HL-60 (cell line): Measurements from ENCODE around the gene ZBTB8B.
"Not testable (repeated sequence)": the region's sequence is repeated elsewhere in the genome, so short reads cannot be mapped to it uniquely, and the experiment has no call there.

Experiments used
- DNase-seq, 2 experiments: peaks; one replicate each; pipeline ENCODE4 v3.0.0-alpha.2; 2010 to 2020; ENCODE audit warnings: low read depth in 1 of 2, low spot score in 1 of 2
- H3K27ac ChIP-seq: fragments of 250-450 bp; sonication (Bioruptor Pico); replicated peaks from 2 replicates; pipeline ENCODE4 v1.5.1; 2020; ENCODE audit warnings: mild to moderate bottlenecking, moderate library complexity
- H3K27me3 ChIP-seq: fragments of 250-450 bp; sonication (Bioruptor Pico); 2 replicates; pipeline ENCODE4 v1.5.1; 2021; ENCODE audit warnings: mild to moderate bottlenecking, moderate library complexity; ENCODE audit not compliant: insufficient read depth, poor library complexity, severe bottlenecking
- H3K4me3 ChIP-seq: replicated peaks from 2 replicates; pipeline ENCODE4 v1.5.1; 2011; ENCODE audit warnings: mild to moderate bottlenecking, control low read depth, low read length; ENCODE audit not compliant: insufficient read depth
- GABPA ChIP-seq: IDR thresholded peaks from 2 replicates; pipeline ENCODE4 v1.6.1; 2012; ENCODE audit warnings: low read depth
- POLR2AphosphoS5 ChIP-seq: IDR thresholded peaks from 2 replicates; pipeline ENCODE4 v1.6.1; 2012; ENCODE audit warnings: low read depth
- SPI1 ChIP-seq: IDR thresholded peaks from 2 replicates; pipeline ENCODE4 v1.6.1; 2012; ENCODE audit warnings: low read depth, mild to moderate bottlenecking, borderline replicate concordance
- TF ChIP-seq, protein P1 (sequence below): IDR thresholded peaks from one replicate; pipeline ENCODE4 v1.5.1; 2011; ENCODE audit warnings: low read length, control low read depth, inconsistent platforms; ENCODE audit not compliant: insufficient read depth
- TF ChIP-seq, protein P2 (sequence below): IDR thresholded peaks from 2 replicates; pipeline ENCODE4 v1.6.1; 2012; ENCODE audit warnings: low read depth; ENCODE audit not compliant: insufficient replicate concordance

The ZBTB8B gene

DNA sequence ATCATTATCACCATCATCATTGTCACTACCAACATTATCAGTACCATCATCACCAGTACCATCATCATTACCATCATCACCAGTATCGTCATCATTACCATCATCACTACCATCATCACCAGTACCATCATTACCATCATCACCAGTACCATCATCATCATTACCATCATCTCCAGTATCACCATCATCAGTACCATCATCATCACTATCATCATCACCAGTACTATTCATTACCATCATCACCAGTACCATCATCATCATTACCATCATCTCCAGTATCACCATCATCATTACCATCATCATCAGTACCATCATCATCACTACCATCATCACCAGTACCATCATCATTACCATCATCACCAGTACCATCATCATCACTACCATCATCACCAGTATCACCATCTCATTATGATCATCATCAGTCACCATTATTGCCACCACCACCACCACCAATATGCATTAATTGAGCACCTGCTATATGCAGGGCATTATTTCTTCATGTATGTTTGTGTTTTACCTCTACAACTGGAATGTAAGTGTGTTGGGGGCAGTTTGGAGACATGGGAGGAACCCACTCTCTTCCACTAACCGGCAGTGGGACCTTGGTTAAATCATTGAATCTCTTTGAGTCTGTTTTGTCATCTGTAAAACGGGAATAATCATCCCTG is 7.0 kb downstream of the ZBTB8B start:
- TF ChIP-seq GABPA, result no peak
- TF ChIP-seq, protein P1, sequence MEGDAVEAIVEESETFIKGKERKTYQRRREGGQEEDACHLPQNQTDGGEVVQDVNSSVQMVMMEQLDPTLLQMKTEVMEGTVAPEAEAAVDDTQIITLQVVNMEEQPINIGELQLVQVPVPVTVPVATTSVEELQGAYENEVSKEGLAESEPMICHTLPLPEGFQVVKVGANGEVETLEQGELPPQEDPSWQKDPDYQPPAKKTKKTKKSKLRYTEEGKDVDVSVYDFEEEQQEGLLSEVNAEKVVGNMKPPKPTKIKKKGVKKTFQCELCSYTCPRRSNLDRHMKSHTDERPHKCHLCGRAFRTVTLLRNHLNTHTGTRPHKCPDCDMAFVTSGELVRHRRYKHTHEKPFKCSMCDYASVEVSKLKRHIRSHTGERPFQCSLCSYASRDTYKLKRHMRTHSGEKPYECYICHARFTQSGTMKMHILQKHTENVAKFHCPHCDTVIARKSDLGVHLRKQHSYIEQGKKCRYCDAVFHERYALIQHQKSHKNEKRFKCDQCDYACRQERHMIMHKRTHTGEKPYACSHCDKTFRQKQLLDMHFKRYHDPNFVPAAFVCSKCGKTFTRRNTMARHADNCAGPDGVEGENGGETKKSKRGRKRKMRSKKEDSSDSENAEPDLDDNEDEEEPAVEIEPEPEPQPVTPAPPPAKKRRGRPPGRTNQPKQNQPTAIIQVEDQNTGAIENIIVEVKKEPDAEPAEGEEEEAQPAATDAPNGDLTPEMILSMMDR, result no peak
- TF ChIP-seq, protein P2, sequence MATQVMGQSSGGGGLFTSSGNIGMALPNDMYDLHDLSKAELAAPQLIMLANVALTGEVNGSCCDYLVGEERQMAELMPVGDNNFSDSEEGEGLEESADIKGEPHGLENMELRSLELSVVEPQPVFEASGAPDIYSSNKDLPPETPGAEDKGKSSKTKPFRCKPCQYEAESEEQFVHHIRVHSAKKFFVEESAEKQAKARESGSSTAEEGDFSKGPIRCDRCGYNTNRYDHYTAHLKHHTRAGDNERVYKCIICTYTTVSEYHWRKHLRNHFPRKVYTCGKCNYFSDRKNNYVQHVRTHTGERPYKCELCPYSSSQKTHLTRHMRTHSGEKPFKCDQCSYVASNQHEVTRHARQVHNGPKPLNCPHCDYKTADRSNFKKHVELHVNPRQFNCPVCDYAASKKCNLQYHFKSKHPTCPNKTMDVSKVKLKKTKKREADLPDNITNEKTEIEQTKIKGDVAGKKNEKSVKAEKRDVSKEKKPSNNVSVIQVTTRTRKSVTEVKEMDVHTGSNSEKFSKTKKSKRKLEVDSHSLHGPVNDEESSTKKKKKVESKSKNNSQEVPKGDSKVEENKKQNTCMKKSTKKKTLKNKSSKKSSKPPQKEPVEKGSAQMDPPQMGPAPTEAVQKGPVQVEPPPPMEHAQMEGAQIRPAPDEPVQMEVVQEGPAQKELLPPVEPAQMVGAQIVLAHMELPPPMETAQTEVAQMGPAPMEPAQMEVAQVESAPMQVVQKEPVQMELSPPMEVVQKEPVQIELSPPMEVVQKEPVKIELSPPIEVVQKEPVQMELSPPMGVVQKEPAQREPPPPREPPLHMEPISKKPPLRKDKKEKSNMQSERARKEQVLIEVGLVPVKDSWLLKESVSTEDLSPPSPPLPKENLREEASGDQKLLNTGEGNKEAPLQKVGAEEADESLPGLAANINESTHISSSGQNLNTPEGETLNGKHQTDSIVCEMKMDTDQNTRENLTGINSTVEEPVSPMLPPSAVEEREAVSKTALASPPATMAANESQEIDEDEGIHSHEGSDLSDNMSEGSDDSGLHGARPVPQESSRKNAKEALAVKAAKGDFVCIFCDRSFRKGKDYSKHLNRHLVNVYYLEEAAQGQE, result no peak
- no peak for TF ChIP-seq SPI1
- no peak for TF ChIP-seq POLR2AphosphoS5
- DNase-seq, result no peak
- H3K27me3 ChIP-seq, result peaks cover 2% of the 10 kb centered on the region
- H3K4me3 ChIP-seq, result no peak overlapping the region
- no peak overlapping the region for H3K27ac ChIP-seq

DNA sequence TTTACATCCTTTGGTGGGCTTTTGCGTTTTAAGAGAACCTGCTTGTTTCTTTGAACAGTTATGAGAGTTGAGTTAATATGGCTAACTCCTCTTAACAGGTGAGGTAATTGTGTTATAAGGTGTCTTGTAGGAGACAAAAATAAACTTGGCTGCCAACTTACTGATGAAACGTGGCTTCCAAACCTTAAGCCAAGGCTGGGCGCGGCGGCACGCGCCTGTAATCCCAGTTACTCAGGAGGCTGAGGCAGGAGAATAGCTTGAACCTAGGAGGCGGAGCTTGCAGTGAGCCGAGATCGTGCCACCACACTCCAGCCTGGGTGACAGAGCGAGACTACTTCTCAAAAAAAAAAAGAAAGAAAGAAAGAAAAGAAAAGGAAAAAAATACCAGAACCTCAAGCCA is 8.1 kb downstream of the ZBTB8B start:
- not testable (repeated sequence) for DNase-seq, H3K27me3 ChIP-seq

GRCh38 chr1:32474954-32475353 is 10.1 kb downstream of the ZBTB8B start:
- Histone ChIP-seq H3K27ac (no peak overlapping the region), H3K4me3 (no peak overlapping the region), H3K27me3 (peaks cover 4% of the 10 kb centered on the region)
- DNase-seq, result no peak
- TF ChIP-seq, protein P2, result no peak
- TF ChIP-seq, protein P1, result no peak
- TF ChIP-seq SPI1 (no peak), POLR2AphosphoS5 (no peak), GABPA (no peak)

More for the DNA sequence above, 8.1 kb downstream of the ZBTB8B start:
- H3K27ac ChIP-seq, H3K4me3 ChIP-seq: not testable (repeated sequence)

GRCh38 chr1:32480003-32480402 is 15.1 kb downstream of the ZBTB8B start:
- peaks cover 4% of the 10 kb centered on the region for H3K27me3 ChIP-seq
- H3K27ac ChIP-seq, result no peak overlapping the region
- no peak for TF ChIP-seq GABPA
- DNase-seq, result no peak
- H3K4me3 ChIP-seq, result no peak overlapping the region

DNA sequence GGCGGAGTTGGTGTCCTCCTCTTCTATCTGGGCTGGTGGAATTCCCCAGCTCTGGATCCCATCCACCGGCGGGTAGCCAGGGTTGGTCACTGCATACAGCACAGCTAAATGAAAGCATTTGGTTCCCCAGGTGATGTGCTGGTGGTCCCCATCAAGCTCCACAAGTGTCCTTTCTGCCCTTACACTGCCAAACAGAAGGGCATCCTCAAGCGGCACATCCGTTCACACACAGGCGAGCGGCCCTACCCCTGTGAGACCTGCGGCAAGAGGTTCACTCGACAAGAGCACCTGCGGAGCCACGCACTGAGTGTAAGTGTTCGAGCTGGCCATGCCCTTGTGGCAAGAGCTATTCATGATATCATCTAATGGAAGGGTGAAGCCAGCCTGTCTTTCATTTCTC is 15.9 kb downstream of the ZBTB8B start:
- Histone ChIP-seq H3K4me3 (no peak overlapping the region), H3K27me3 (peaks cover 6% of the 10 kb centered on the region), H3K27ac (no peak overlapping the region)
- DNase-seq, result no peak
- TF ChIP-seq SPI1, result no peak
- TF ChIP-seq POLR2AphosphoS5, result no peak
- TF ChIP-seq, protein P1, result no peak
- TF ChIP-seq GABPA, result no peak
- TF ChIP-seq, protein P2, result no peak

- H3K4me3 ChIP-seq, H3K27me3 ChIP-seq, H3K27ac ChIP-seq, DNase-seq: not testable (repeated sequence)
Measured at GRCh38 chr1:32481788-32482187, 16.9 kb downstream of the ZBTB8B start.
